HG02571 (cell line): ENCODE results near the gene PPP1R7.

Source experiments
- ATAC-seq: cut with Tn5 transposase; IDR thresholded peaks from one replicate; pipeline ENCODE4 v1.9.1; 2021; ENCODE audit warnings: mild to moderate bottlenecking, moderate library complexity; ENCODE audit not compliant: unreplicated experiment

The PPP1R7 gene

DNA sequence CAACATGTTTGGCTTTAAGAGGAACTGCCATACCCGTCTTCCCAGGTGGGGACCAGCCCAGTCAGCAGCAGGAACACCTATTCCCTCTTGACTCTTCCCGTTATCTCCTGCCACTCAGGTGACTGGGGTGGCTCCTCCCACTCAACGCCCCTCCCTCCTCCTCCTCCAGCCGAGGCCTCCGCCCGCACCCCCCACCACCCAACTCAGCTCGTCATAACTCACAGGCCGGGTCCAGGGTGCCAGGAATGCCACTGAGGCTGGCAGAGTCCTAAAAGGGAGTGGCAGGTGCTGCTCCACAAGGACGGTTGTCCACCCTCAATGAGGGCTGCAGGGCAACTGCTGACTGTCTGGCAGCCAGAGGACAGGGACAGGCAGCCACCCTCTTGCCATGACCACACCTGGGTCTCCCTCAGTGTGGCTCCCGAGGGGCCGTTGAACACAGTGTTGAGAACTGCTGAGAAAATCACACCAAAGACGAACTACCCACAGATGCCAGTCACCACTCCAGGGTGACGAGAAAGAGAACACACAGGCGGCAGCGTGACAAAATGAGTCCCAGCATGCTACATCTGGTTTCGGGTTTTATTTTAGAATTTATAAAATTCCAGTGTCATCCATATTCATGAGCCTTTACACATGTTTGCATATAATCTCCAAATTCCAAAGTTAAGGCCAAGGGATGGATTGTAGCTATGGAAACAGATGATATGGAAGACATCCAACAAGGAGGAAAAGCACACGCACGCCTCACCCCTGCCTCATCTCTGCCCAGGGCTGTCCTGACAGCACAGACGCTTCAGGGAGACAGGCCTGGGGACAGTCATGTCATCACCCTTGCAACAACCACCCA, 76.7 kb downstream of the PPP1R7 start:
- no peak for ATAC-seq

DNA sequence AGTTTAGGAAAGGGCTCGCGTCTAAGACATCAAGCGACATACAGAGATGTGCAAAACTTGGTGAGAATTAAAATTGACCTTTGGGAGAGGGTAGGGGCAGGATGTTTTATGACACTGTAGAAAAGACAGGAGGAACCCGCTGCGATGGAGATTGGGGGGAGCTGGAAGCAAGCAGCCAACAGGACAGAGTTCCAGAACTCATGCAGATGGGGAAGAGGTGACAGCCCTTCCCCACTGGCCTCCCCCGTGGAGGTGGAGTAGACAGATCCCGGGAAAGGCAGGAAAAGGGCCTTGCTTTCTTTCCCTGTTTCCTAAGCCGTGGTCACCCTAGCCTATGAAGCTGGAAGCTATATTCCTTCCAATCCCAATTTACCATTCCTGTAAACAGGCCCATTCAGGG, 77.3 kb downstream of the PPP1R7 start:
- ATAC-seq: no peak

GRCh38 chr2:241228081-241228859, 78.0 kb downstream of the PPP1R7 start:
- ATAC-seq: no peak

- no peak for ATAC-seq
Measured at GRCh38 chr2:241228860-241229516, 78.7 kb downstream of the PPP1R7 start.

DNA sequence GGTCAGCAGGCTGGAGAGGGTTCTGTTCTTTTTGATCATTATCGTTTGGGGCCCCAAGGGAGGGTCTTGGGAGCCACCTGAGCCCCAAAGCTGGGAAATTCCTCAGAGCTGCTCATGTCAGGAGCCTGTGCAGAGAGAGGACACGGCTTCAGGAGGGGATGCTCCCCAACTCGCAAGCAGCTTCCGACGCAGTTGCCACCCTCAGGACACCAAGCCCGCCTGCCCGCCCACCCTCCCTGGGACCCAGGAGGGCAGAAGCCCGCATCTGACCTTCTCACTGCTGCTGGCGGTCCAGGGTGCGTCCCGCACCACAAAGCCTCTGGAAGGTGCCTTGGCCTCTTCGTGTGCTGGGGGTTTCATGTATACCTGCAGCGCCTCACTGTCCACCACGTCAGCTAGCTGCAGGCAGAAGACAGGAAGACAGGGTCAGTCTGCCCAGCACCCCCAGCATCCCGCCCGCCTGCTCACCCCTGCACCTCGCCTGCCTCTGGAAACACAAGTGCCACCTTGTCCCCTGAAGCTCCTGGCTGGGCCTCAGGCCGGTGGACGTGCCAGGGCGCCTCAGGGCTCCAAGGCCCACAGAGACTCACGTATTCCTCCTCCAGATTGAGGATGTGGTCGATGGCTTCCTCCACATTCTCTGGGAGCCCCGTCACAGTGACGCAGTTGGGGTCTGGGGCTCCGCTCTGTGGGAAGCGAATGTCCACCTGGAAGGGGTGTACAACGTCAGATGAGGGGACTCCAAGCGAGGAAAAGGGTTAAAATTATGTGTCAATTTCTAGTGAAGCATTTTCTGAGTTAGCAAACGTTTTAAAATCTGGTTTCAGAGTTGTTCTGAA, 79.5 kb downstream of the PPP1R7 start:
- ATAC-seq: no peak

DNA sequence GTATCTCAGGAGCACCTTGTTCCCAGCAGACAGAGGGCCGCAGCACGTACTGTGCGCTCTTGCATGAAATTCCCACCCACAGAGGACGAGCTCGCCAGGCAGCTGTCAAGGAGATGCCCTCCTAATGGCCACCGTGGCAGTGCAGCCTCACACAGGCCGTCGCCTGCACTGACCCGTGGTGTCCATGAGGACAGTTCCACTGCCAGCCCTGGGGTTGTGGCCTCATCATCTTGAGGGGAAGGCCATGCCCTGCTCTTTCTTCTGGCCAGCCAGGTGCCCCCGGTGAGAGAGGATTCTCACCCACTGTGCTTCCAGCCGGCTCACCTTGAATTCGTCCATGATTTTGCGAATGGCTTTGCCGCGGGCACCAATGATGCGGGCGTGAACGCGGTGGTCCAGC, 80.2 kb downstream of the PPP1R7 start:
- ATAC-seq: no peak

GRCh38 chr2:241232736-241233575, 82.7 kb downstream of the PPP1R7 start:
- ATAC-seq: no peak
